SK-N-MC (cell line): Measurements from ENCODE around the gene LRFN5.

Experiments
- EZH2 ChIP-seq: fragments of 200-600 bp; sonication (generic); IDR thresholded peaks from one replicate; pipeline ENCODE4 v1.6.1; 2017; ENCODE audit warnings: antibody characterized with exemption
- FOXP2 ChIP-seq: optimal IDR thresholded peaks from 2 replicates; pipeline ENCODE3; 2011; ENCODE audit warnings: mild to moderate bottlenecking, moderate library complexity; ENCODE audit not compliant: insufficient read depth; ENCODE audit errors: extremely low read length, control extremely low read depth
- POLR2AphosphoS5 ChIP-seq: IDR thresholded peaks from 2 replicates; pipeline ENCODE4 v1.6.1; 2012; ENCODE audit warnings: mild to moderate bottlenecking, low read depth, low read length, borderline replicate concordance

DNA sequence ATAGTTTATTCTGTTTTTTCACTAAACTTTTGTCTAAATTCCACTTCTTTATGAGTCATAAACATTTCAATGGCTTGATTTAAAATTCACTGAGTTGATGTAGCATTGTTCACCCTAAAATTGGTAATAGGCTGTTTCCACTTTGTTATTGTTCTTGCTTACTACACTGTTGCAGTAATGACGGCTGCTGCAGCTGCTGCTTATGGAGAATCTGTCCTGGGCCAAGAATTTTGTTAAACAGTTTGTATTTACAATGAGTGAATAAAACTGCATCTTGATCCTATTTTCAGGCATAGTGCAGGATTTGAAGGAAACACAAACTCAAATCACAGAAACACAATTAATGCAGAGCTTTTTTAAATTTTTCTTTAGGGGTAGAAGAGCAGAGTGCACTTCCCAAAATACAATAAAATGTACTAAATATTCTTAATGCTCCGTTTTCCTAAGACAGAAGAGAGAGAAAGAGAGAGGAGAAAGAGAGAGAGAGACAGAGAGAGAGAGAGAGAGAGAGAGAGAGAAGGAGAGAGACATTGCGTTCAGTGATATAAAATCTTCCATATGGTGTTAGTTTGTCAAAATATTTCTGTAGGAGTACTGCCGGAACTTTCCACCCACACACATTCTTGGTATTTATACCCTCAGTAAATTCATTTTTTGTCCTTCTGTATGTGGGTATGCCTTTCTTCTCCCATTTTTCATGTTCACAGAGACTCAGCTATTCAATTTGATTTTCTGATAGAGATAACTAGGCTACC, 266.4 kb downstream of the LRFN5 start:
- TF ChIP-seq EZH2: no peak
- no peak for TF ChIP-seq FOXP2
- TF ChIP-seq POLR2AphosphoS5: no peak
